HCT116 (cell line): ENCODE measurements around the gene KCNC1. TPM values are rescaled to one million over a fixed set of nuclear protein-coding genes. Genes with fewer than 3 reads are reported as not detected.

Source experiments
- ATAC-seq: fragments of 200-7000 bp; cut with Tn5 transposase; 2 replicates; pipeline ENCODE4 v1.9.1; 2020; ENCODE audit warnings: mild to moderate bottlenecking, moderate library complexity
- BruUV-seq: library from RNA; stranded (reverse); fragments of 400-500 nt; replicated peaks from 2 replicates; lab custom pipeline; 2021; lab: Mats Ljungman, UMichigan
- CTCF ChIA-PET: fragments of 300-600 bp; sonication (Branson Sonifier 250); formaldehyde crosslinking; loops from one replicate; lab custom pipeline; 2021; ENCODE audit warnings: antibody characterized with exemption; lab: Charles Lee
- POLR2A ChIA-PET: fragments of 300-600, 350-600 bp; sonication (Branson Sonifier 250); formaldehyde crosslinking; loops from one replicate; lab custom pipeline; 2021; ENCODE audit warnings: antibody characterized with exemption; lab: Charles Lee
- RAD21 ChIA-PET, 2 experiments: fragments of 300-600 bp; sonication (Branson Sonifier 250); formaldehyde crosslinking; loops; one replicate each; lab custom pipeline; 2023; ENCODE audit warnings: low total read pairs in 2 of 2; ENCODE audit not compliant: uncharacterized antibody in 2 of 2, unreplicated experiment in 2 of 2, low non-redundant PET in 1 of 2; lab: Charles Lee
- DNase-seq: peaks from one replicate; pipeline ENCODE4 v3.0.0-alpha.2; 2010; ENCODE audit warnings: low read depth, low spot score
- H2AFZ ChIP-seq: fragments of 200-600 bp; shearing (Covaris generic), sonication (generic); 2 replicates; pipeline ENCODE4 v1.6.1; 2017; ENCODE audit warnings: low read depth, mixed run types, mixed read lengths, antibody characterized with exemption, low read length; ENCODE audit not compliant: poor library complexity, severe bottlenecking
- H3K27ac ChIP-seq: 2 replicates; pipeline ENCODE4 v1.5.1; 2012; ENCODE audit warnings: low read depth, low read length
- H3K27me3 ChIP-seq: fragments of 200-600 bp; sonication (generic); 2 replicates; pipeline ENCODE4 v1.6.1; 2016; ENCODE audit warnings: mixed run types, low read length, mixed read lengths; ENCODE audit not compliant: insufficient read depth
- H3K36me3 ChIP-seq, 2 experiments: fragments of 200-500 bp in 1 of 2; fragments of 200-600 bp in 1 of 2; sonication (Bioruptor generic) in 1 of 2; sonication (generic) in 1 of 2; 2 replicates each; pipeline versions ENCODE4 v1.5.1 to v1.6.1; 2014 to 2016; ENCODE audit warnings: low read length in 2 of 2, inconsistent platforms in 1 of 2, mixed read lengths in 1 of 2, mixed run types in 1 of 2; ENCODE audit not compliant: insufficient read depth in 2 of 2, control insufficient read depth in 1 of 2
- H3K4me1 ChIP-seq, 2 experiments: fragments of 200-600 bp in 1 of 2; sonication (generic) in 1 of 2; 2 replicates each; pipeline versions ENCODE4 v1.5.1 to v1.6.1; 2012 to 2017; ENCODE audit warnings: low read length in 2 of 2, inconsistent platforms in 1 of 2, mild to moderate bottlenecking in 1 of 2, mixed read lengths in 1 of 2, mixed run types in 1 of 2, moderate library complexity in 1 of 2; ENCODE audit not compliant: insufficient read depth in 2 of 2, control insufficient read depth in 1 of 2
- H3K4me2 ChIP-seq: fragments of 200-600 bp; sonication (generic); 2 replicates; pipeline ENCODE4 v1.6.1; 2017; ENCODE audit warnings: mixed run types, low read length, mixed read lengths
- H3K4me3 ChIP-seq, 2 experiments: fragments of 200-600 bp in 1 of 2; sonication (generic) in 1 of 2; replicated peaks in 1 of 2; 2 replicates each; pipeline ENCODE4 v1.5.1; 2011 to 2016; ENCODE audit warnings: low read length in 2 of 2, control low read depth in 1 of 2, low read depth in 1 of 2, mild to moderate bottlenecking in 1 of 2, mixed read lengths in 1 of 2, mixed run types in 1 of 2
- H3K79me2 ChIP-seq: fragments of 200-600 bp; sonication (generic); 2 replicates; pipeline ENCODE4 v1.6.1; 2017; ENCODE audit warnings: mild to moderate bottlenecking, mixed run types, low read length, moderate library complexity, mixed read lengths; ENCODE audit not compliant: insufficient read depth
- H3K9ac ChIP-seq: fragments of 200-600 bp; sonication (generic); 2 replicates; pipeline ENCODE4 v1.6.1; 2016; ENCODE audit warnings: low read length, mixed read lengths
- H3K9me2 ChIP-seq: fragments of 200-600 bp; sonication (generic), shearing (Covaris generic); 2 replicates; pipeline ENCODE4 v1.6.1; 2017; ENCODE audit warnings: mixed run types, mild to moderate bottlenecking, moderate library complexity; ENCODE audit not compliant: insufficient read depth
- H3K9me3 ChIP-seq, 2 experiments: fragments of 200-500 bp in 1 of 2; fragments of 200-600 bp in 1 of 2; sonication (Bioruptor generic) in 1 of 2; sonication (generic) in 1 of 2; 2 replicates each; pipeline ENCODE4 v1.6.1; 2014 to 2017; ENCODE audit warnings: low read length in 2 of 2, mixed read lengths in 2 of 2, inconsistent platforms in 1 of 2, low read depth in 1 of 2, mild to moderate bottlenecking in 1 of 2, mixed run types in 1 of 2, moderate library complexity in 1 of 2; ENCODE audit not compliant: control insufficient read depth in 1 of 2, insufficient read depth in 1 of 2
- H4K20me1 ChIP-seq: fragments of 200-600 bp; sonication (generic), shearing (Covaris generic); 2 replicates; pipeline ENCODE4 v1.6.1; 2017; ENCODE audit warnings: mixed run types, mild to moderate bottlenecking, moderate library complexity; ENCODE audit not compliant: insufficient read depth
- ATF3 ChIP-seq: IDR thresholded peaks from 2 replicates; pipeline ENCODE4 v1.6.1; 2012
- CBX3 ChIP-seq: IDR thresholded peaks from 2 replicates; pipeline ENCODE4 v1.6.1; 2012; ENCODE audit warnings: low read depth
- CTCF ChIP-seq, 3 experiments: fragments of 200-600 bp in 1 of 3; sonication (generic) in 1 of 3; IDR thresholded peaks in 2 of 3; conservative IDR thresholded peaks in 1 of 3; 2 replicates each; pipeline ENCODE4 v1.5.1; 2012 to 2017; ENCODE audit warnings: low read depth in 2 of 3, low read length in 2 of 3, antibody characterized with exemption in 1 of 3, borderline replicate concordance in 1 of 3, control low read depth in 1 of 3, mild to moderate bottlenecking in 1 of 3, mixed read lengths in 1 of 3, mixed run types in 1 of 3, moderate library complexity in 1 of 3; ENCODE audit not compliant: insufficient read depth in 1 of 3
- EGR1 ChIP-seq: IDR thresholded peaks from 2 replicates; pipeline ENCODE4 v1.6.1; 2012; ENCODE audit warnings: low read depth
- ELF1 ChIP-seq: IDR thresholded peaks from 2 replicates; pipeline ENCODE4 v1.6.1; 2012; ENCODE audit warnings: low read depth, borderline replicate concordance
- EZH2 ChIP-seq: fragments of 200-600 bp; sonication (generic); IDR thresholded peaks from 2 replicates; pipeline ENCODE4 v1.6.1; 2017; ENCODE audit warnings: antibody characterized with exemption, mixed run types
- FOSL1 ChIP-seq: IDR thresholded peaks from 2 replicates; pipeline ENCODE4 v1.6.1; 2012; ENCODE audit warnings: low read depth
- JUND ChIP-seq: IDR thresholded peaks from 2 replicates; pipeline ENCODE4 v1.6.1; 2012
- MAX ChIP-seq: IDR thresholded peaks from 2 replicates; pipeline ENCODE4 v1.6.1; 2012
- POLR2AphosphoS5 ChIP-seq: IDR thresholded peaks from 2 replicates; pipeline ENCODE4 v1.6.1; 2011; ENCODE audit warnings: mild to moderate bottlenecking, low read depth, low read length, moderate library complexity
- SIN3A ChIP-seq: IDR thresholded peaks from 2 replicates; pipeline ENCODE4 v1.6.1; 2012; ENCODE audit warnings: low read depth
- SP1 ChIP-seq: IDR thresholded peaks from 2 replicates; pipeline ENCODE4 v1.6.1; 2012; ENCODE audit warnings: low read depth
- SRF ChIP-seq: IDR thresholded peaks from 2 replicates; pipeline ENCODE4 v1.6.1; 2012; ENCODE audit warnings: low read depth
- TCF7L2 ChIP-seq: IDR thresholded peaks from 2 replicates; pipeline ENCODE4 v1.7.0; 2011; ENCODE audit warnings: borderline replicate concordance, inconsistent platforms; ENCODE audit not compliant: insufficient read depth, insufficient read length; ENCODE audit errors: extremely low read depth
- YY1 ChIP-seq: IDR thresholded peaks from 2 replicates; pipeline ENCODE4 v1.6.1; 2011; ENCODE audit warnings: low read length, low read depth, moderate library complexity, mild to moderate bottlenecking; ENCODE audit not compliant: insufficient replicate concordance; ENCODE audit errors: extremely low read depth
- ZBTB33 ChIP-seq: IDR thresholded peaks from 2 replicates; pipeline ENCODE4 v1.6.1; 2011; ENCODE audit warnings: mild to moderate bottlenecking, low read length, moderate library complexity; ENCODE audit not compliant: insufficient replicate concordance; ENCODE audit errors: extremely low read depth
- ZFX ChIP-seq: fragments of 450-650 bp; IDR thresholded peaks from 2 replicates; pipeline ENCODE4 v1.6.1; 2017
- ZNF274 ChIP-seq: fragments of 200-500 bp; sonication (Bioruptor generic); IDR thresholded peaks from 2 replicates; pipeline ENCODE4 v1.6.1; 2014; ENCODE audit warnings: mild to moderate bottlenecking, low read depth, low read length, inconsistent platforms
- intact Hi-C: fragments of 100-400 bp; cut with micrococcal nuclease; formaldehyde crosslinking; loops from 2 replicates; pipeline ENCODE4 v1.10.0; 2022
- total RNA-seq: library from RNA; stranded (reverse); gene quantifications from one replicate; pipeline ENCODE4 v1.2.1, GENCODE V29; 2021; ENCODE audit not compliant: unreplicated experiment

KCNC1 gene
- total RNA-seq, 1 experiment from 2014 or later = 0.12 TPM

- ChIA-PET POLR2A (no interaction called here), RAD21 (no interaction called here), CTCF (no interaction called here)
- H3K9me2 ChIP-seq = no peaks in the 10 kb centered on the region
- intact Hi-C loops = no loop called here
- no peak overlapping the region for H3K4me2 ChIP-seq
- no peak overlapping the region for H3K4me3 ChIP-seq
- no peaks in the 10 kb centered on the region for H3K9me3 ChIP-seq
- H3K27ac ChIP-seq = no peak overlapping the region
- no peaks in the 10 kb centered on the region for H4K20me1 ChIP-seq
- H3K4me1 ChIP-seq = no peaks in the 10 kb centered on the region
- BruUV-seq = no TSS peak
- H3K36me3 ChIP-seq = no peaks in the 10 kb centered on the region
- H3K9ac ChIP-seq = no peak overlapping the region
- DNase-seq = no peak
- TF ChIP-seq JUND = no peak
- TF ChIP-seq ATF3 = no peak
- TF ChIP-seq SIN3A = no peak
- TF ChIP-seq SP1 = no peak
- TF ChIP-seq YY1 = no peak
- no peak for TF ChIP-seq ZBTB33
- no peak for TF ChIP-seq ZNF274
- no peak for TF ChIP-seq ZFX
- TF ChIP-seq EGR1 = no peak
- no peak for TF ChIP-seq SRF
- no peak for TF ChIP-seq ELF1
- TF ChIP-seq POLR2AphosphoS5 = no peak
- TF ChIP-seq CTCF (IDR thresholded peaks at IDR 0.05 in 2 of 3, conservative IDR thresholded peaks at IDR 0.05 in 1 of 3; ENCODE audit: borderline replicate concordance in 1 of 3, insufficient read depth in 1 of 3, low read depth in 2 of 3, low read length in 2 of 3) = no peak
- TF ChIP-seq TCF7L2 = no peak
- TF ChIP-seq EZH2 = no peak
- TF ChIP-seq FOSL1 = no peak
- no peak for TF ChIP-seq CBX3
- TF ChIP-seq MAX = no peak
- TF ChIP-seq, all 23 proteins: peak for 0
- no peak for ATAC-seq
- no peaks in the 10 kb centered on the region for H3K79me2 ChIP-seq
- H3K27me3 ChIP-seq = peaks cover 20% of the 10 kb centered on the region; the same call in 1 of the 2 replicates
- no peak overlapping the region for H2AFZ ChIP-seq
Measured at GRCh38 chr11:17751558-17751957, 17.0 kb downstream of the KCNC1 start.
